GM23338 (cell line): ENCODE measurements around the gene PHACTR2. TPM values are rescaled to one million over a fixed set of nuclear protein-coding genes. Genes with fewer than 3 reads are reported as not detected.

Experiments
- ATAC-seq: fragments of 200-7000 bp; cut with Tn5 transposase; 3 replicates; pipeline ENCODE4 v1.9.1; 2020
- DNase-seq: peaks from one replicate; pipeline ENCODE4 v3.0.0-alpha.2; 2015; ENCODE audit warnings: low spot score
- H2AFZ ChIP-seq: fragments of 200-600 bp; sonication (generic); 2 replicates; pipeline ENCODE4 v1.8.0; 2016; ENCODE audit warnings: antibody characterized with exemption, mild to moderate bottlenecking, moderate library complexity
- H3F3A ChIP-seq: fragments of 200-600 bp; sonication (generic); replicated peaks from 2 replicates; pipeline ENCODE4 v1.8.0; 2017; ENCODE audit warnings: antibody characterized with exemption, mixed run types, low read depth
- H3K27ac ChIP-seq: fragments of 200-600 bp; sonication (generic); 2 replicates; pipeline ENCODE4 v1.6.1; 2016; ENCODE audit warnings: low read depth
- H3K27me3 ChIP-seq: fragments of 200-600 bp; sonication (generic); 2 replicates; pipeline ENCODE4 v1.8.0; 2016; ENCODE audit warnings: mild to moderate bottlenecking, mixed run types, moderate library complexity; ENCODE audit not compliant: insufficient read depth
- H3K36me3 ChIP-seq: fragments of 200-600 bp; sonication (generic); 2 replicates; pipeline ENCODE4 v1.8.0; 2016; ENCODE audit warnings: mild to moderate bottlenecking; ENCODE audit not compliant: insufficient read depth
- H3K4me1 ChIP-seq: fragments of 200-600 bp; sonication (generic); 2 replicates; pipeline ENCODE4 v1.8.0; 2016; ENCODE audit warnings: mild to moderate bottlenecking, moderate library complexity; ENCODE audit not compliant: insufficient read depth
- H3K4me2 ChIP-seq: fragments of 200-600 bp; sonication (generic); 2 replicates; pipeline ENCODE4 v1.7.1; 2017; ENCODE audit warnings: mixed run types
- H3K4me3 ChIP-seq: fragments of 200-600 bp; sonication (generic); 2 replicates; pipeline ENCODE4 v1.6.1; 2016; ENCODE audit warnings: mixed run types
- H3K79me2 ChIP-seq: fragments of 200-600 bp; sonication (generic); replicated peaks from 2 replicates; pipeline ENCODE4 v1.8.0; 2017; ENCODE audit warnings: mild to moderate bottlenecking; ENCODE audit not compliant: insufficient read depth
- H3K9me2 ChIP-seq: fragments of 200-600 bp; sonication (generic); 2 replicates; pipeline ENCODE4 v1.8.0; 2017; ENCODE audit not compliant: insufficient read depth
- H4K20me1 ChIP-seq: fragments of 200-600 bp; sonication (generic); replicated peaks from 2 replicates; pipeline ENCODE4 v1.8.0; 2017; ENCODE audit warnings: mild to moderate bottlenecking; ENCODE audit not compliant: insufficient read depth
- H3K27ac Mint-ChIP-seq: 2 replicates; pipeline ENCODE4 v1.8.0; 2020; ENCODE audit warnings: inconsistent platforms, mild to moderate bottlenecking, moderate library complexity, mixed read lengths
- H3K27me3 Mint-ChIP-seq: 3 replicates; pipeline ENCODE4 v1.8.0; 2022; ENCODE audit warnings: low read depth, mild to moderate bottlenecking, moderate library complexity, mixed read lengths, inconsistent platforms; ENCODE audit not compliant: insufficient read depth, poor library complexity
- H3K36me3 Mint-ChIP-seq: 3 replicates; pipeline ENCODE4 v1.8.0; 2021; ENCODE audit warnings: low read depth, mild to moderate bottlenecking, inconsistent platforms, moderate library complexity, mixed read lengths
- H3K4me1 Mint-ChIP-seq: 3 replicates; pipeline ENCODE4 v1.8.0; 2020; ENCODE audit warnings: mild to moderate bottlenecking, inconsistent platforms, mixed read lengths
- H3K4me3 Mint-ChIP-seq: 3 replicates; pipeline ENCODE4 v1.8.0; 2021; ENCODE audit warnings: moderate library complexity, mild to moderate bottlenecking, inconsistent platforms, mixed read lengths
- H3K9me3 Mint-ChIP-seq: 3 replicates; pipeline ENCODE4 v1.8.0; 2020; ENCODE audit warnings: moderate library complexity, mild to moderate bottlenecking, inconsistent platforms, mixed read lengths
- CREB1 ChIP-seq: fragments of 250-450 bp; sonication (Bioruptor Pico); IDR thresholded peaks from 2 replicates; pipeline ENCODE4 v1.5.0; 2020; ENCODE audit warnings: low read depth, mild to moderate bottlenecking, moderate library complexity
- EZH2 ChIP-seq: fragments of 200-600 bp; sonication (generic); IDR thresholded peaks from one replicate; pipeline ENCODE4 v1.8.0; 2017; ENCODE audit warnings: antibody characterized with exemption, mild to moderate bottlenecking, low read depth; ENCODE audit not compliant: unreplicated experiment
- EZH2phosphoT487 ChIP-seq: fragments of 200-600 bp; sonication (generic); IDR thresholded peaks from one replicate; pipeline ENCODE4 v1.8.1; 2018; ENCODE audit warnings: antibody characterized with exemption; ENCODE audit not compliant: unreplicated experiment
- JUNB ChIP-seq: IDR thresholded peaks from one replicate; pipeline ENCODE4 v1.6.1; 2016; ENCODE audit warnings: antibody characterized with exemption; ENCODE audit not compliant: unreplicated experiment
- NANOG ChIP-seq: IDR thresholded peaks from 2 replicates; pipeline ENCODE4 v1.6.1; 2016; ENCODE audit warnings: antibody characterized with exemption, borderline replicate concordance
- POLR2AphosphoS5 ChIP-seq: IDR thresholded peaks from 2 replicates; pipeline ENCODE4 v1.6.1; 2016; ENCODE audit warnings: antibody characterized with exemption, low read depth
- STAT1 ChIP-seq: IDR thresholded peaks from one replicate; pipeline ENCODE4 v1.6.1; 2016; ENCODE audit warnings: antibody characterized with exemption; ENCODE audit not compliant: unreplicated experiment
- ZNF114 ChIP-seq: fragments of 250-450 bp; sonication (Bioruptor Pico); IDR thresholded peaks from 2 replicates; pipeline ENCODE4 v1.5.0; 2020; ENCODE audit warnings: mild to moderate bottlenecking, moderate library complexity
- ZNF331 ChIP-seq: fragments of 250-450 bp; sonication (Bioruptor Pico); IDR thresholded peaks from 2 replicates; pipeline ENCODE4 v1.5.0; 2020; ENCODE audit warnings: low read depth, mild to moderate bottlenecking, moderate library complexity
- polyA plus RNA-seq: library from polyadenylated mRNA; unstranded; fragments of >200 nt; fragmentation: Nextera tagmentation; extraction: Ambion mirVana; gene quantifications from 2 replicates; pipeline ENCODE4 v1.2.1, GENCODE V29; 2016
- total RNA-seq: library from RNA; depleted of rRNA; stranded (reverse); fragments of >200 nt; shearing (Covaris generic); gene quantifications from 2 replicates; pipeline ENCODE4 v1.2.3, GENCODE V29; 2014
- TF ChIP-seq, protein P1 (sequence below): IDR thresholded peaks from one replicate; pipeline ENCODE4 v1.6.1; 2018; ENCODE audit warnings: antibody characterized with exemption; ENCODE audit not compliant: unreplicated experiment
- TF ChIP-seq, protein P2 (sequence below), 2 experiments: fragments of 200-600 bp in 1 of 2; sonication (generic) in 1 of 2; conservative IDR thresholded peaks; 2 replicates each; pipeline versions ENCODE4 v1.5.1 to v1.6.1; 2016 to 2017; ENCODE audit warnings: antibody characterized with exemption in 2 of 2, low read depth in 2 of 2, mild to moderate bottlenecking in 2 of 2, moderate library complexity in 1 of 2
- TF ChIP-seq, protein P3 (sequence below): fragments of 250-450 bp; sonication (Bioruptor Pico); IDR thresholded peaks from 2 replicates; pipeline ENCODE4 v1.5.0; 2020; ENCODE audit warnings: mild to moderate bottlenecking, moderate library complexity
- TF ChIP-seq, protein P4 (sequence below): IDR thresholded peaks from 2 replicates; pipeline ENCODE4 v1.6.1; 2016; ENCODE audit warnings: antibody characterized with exemption

The PHACTR2 gene
- total and polyA plus RNA-seq, 2 experiments from 2014 or later = 67.7 to 105 TPM

DNA sequence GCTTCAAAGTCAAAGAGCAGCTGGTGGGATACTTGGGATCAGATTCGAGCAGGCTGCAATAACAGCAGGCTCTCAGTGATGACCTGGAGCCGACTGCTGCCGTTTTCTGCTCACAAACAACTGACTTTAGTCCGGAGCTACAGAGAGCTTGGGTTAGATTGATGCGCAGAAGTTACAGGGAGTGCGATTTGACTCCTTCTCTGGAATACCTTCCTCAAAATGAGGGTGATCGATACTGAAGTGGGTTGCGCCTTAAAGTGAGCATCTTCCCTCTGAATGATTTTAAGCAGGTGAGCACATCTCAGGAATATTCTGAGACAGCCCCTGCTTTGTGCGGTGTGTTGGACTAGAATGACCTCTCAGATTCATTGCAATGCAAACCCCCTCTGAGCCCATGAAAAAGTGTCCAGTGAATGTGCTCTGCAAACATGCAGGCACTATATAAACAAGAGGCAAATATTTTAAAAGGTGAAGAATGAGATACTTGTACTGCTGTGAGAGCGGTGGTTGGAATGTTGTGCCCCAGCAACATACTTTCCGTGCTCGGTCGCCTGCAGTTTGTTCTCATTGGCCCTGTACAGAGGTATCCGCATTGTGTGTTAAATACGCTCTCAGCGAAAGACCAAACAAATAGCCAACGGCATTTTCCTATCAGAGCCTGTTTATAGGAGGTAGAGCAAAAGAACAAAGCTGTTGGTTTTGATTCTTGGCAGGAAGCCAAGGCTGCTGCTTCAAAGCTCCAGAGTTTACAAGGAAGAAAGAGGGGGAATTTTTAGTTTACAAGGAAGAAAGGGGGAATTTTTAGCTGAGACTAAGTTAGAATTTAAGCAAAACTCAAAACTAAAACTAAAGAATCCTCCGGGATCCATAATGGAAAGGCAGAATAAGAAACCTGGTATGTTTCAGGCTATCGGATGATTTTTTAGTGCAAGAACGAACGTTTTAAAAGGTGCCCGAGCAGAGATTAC is 67.7 kb downstream of the PHACTR2 start:
- Histone ChIP-seq H4K20me1 (no peaks in the 10 kb centered on the region), H3K9me2 (no peaks in the 10 kb centered on the region), H3K36me3 (no peaks in the 10 kb centered on the region), H3K27ac (peak overlapping the region; percentile 93), H3K4me2 (peak overlapping the region; percentile 51), H3K79me2 (peaks cover 24% of the 10 kb centered on the region), H2AFZ (no peak overlapping the region), H3K27me3 (no peaks in the 10 kb centered on the region), H3F3A (0 out of 2 replicates have a peak, but pooled peaks cover 2% of the 10 kb centered on the region), H3K4me3 (no peak overlapping the region; the same call in 1 of the 2 replicates), H3K4me1 (peaks cover 74% of the 10 kb centered on the region)
- H3K27me3 Mint-ChIP-seq = peaks cover 5% of the 10 kb centered on the region
- H3K4me1 Mint-ChIP-seq = peaks cover 71% of the 10 kb centered on the region
- H3K9me3 Mint-ChIP-seq = no peaks in the 10 kb centered on the region; the same call in 2 of the 3 replicates
- ATAC-seq (peak; percentile 39), DNase-seq (peak; percentile 72)
- 0 out of 3 replicates have a peak overlapping the region, but pooled peaks have one; percentile 15 for H3K4me3 Mint-ChIP-seq
- peak overlapping the region; percentile 94 for H3K27ac Mint-ChIP-seq
- TF ChIP-seq, protein P1, sequence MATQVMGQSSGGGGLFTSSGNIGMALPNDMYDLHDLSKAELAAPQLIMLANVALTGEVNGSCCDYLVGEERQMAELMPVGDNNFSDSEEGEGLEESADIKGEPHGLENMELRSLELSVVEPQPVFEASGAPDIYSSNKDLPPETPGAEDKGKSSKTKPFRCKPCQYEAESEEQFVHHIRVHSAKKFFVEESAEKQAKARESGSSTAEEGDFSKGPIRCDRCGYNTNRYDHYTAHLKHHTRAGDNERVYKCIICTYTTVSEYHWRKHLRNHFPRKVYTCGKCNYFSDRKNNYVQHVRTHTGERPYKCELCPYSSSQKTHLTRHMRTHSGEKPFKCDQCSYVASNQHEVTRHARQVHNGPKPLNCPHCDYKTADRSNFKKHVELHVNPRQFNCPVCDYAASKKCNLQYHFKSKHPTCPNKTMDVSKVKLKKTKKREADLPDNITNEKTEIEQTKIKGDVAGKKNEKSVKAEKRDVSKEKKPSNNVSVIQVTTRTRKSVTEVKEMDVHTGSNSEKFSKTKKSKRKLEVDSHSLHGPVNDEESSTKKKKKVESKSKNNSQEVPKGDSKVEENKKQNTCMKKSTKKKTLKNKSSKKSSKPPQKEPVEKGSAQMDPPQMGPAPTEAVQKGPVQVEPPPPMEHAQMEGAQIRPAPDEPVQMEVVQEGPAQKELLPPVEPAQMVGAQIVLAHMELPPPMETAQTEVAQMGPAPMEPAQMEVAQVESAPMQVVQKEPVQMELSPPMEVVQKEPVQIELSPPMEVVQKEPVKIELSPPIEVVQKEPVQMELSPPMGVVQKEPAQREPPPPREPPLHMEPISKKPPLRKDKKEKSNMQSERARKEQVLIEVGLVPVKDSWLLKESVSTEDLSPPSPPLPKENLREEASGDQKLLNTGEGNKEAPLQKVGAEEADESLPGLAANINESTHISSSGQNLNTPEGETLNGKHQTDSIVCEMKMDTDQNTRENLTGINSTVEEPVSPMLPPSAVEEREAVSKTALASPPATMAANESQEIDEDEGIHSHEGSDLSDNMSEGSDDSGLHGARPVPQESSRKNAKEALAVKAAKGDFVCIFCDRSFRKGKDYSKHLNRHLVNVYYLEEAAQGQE = no peak
- no peak for TF ChIP-seq NANOG
- TF ChIP-seq ZNF331 (CRISPR knock-in tag) = no peak
- no peak for TF ChIP-seq ZNF114 (CRISPR knock-in tag)
- TF ChIP-seq STAT1 = no peak
- TF ChIP-seq POLR2AphosphoS5 = no peak
- TF ChIP-seq, protein P2, sequence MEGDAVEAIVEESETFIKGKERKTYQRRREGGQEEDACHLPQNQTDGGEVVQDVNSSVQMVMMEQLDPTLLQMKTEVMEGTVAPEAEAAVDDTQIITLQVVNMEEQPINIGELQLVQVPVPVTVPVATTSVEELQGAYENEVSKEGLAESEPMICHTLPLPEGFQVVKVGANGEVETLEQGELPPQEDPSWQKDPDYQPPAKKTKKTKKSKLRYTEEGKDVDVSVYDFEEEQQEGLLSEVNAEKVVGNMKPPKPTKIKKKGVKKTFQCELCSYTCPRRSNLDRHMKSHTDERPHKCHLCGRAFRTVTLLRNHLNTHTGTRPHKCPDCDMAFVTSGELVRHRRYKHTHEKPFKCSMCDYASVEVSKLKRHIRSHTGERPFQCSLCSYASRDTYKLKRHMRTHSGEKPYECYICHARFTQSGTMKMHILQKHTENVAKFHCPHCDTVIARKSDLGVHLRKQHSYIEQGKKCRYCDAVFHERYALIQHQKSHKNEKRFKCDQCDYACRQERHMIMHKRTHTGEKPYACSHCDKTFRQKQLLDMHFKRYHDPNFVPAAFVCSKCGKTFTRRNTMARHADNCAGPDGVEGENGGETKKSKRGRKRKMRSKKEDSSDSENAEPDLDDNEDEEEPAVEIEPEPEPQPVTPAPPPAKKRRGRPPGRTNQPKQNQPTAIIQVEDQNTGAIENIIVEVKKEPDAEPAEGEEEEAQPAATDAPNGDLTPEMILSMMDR (conservative IDR thresholded peaks at IDR 0.05; ENCODE audit: low read depth in 2 of 2) = no peak
- TF ChIP-seq EZH2phosphoT487 = no peak
- TF ChIP-seq EZH2 = no peak
- no peak for TF ChIP-seq CREB1 (CRISPR knock-in tag)
- TF ChIP-seq, protein P3, sequence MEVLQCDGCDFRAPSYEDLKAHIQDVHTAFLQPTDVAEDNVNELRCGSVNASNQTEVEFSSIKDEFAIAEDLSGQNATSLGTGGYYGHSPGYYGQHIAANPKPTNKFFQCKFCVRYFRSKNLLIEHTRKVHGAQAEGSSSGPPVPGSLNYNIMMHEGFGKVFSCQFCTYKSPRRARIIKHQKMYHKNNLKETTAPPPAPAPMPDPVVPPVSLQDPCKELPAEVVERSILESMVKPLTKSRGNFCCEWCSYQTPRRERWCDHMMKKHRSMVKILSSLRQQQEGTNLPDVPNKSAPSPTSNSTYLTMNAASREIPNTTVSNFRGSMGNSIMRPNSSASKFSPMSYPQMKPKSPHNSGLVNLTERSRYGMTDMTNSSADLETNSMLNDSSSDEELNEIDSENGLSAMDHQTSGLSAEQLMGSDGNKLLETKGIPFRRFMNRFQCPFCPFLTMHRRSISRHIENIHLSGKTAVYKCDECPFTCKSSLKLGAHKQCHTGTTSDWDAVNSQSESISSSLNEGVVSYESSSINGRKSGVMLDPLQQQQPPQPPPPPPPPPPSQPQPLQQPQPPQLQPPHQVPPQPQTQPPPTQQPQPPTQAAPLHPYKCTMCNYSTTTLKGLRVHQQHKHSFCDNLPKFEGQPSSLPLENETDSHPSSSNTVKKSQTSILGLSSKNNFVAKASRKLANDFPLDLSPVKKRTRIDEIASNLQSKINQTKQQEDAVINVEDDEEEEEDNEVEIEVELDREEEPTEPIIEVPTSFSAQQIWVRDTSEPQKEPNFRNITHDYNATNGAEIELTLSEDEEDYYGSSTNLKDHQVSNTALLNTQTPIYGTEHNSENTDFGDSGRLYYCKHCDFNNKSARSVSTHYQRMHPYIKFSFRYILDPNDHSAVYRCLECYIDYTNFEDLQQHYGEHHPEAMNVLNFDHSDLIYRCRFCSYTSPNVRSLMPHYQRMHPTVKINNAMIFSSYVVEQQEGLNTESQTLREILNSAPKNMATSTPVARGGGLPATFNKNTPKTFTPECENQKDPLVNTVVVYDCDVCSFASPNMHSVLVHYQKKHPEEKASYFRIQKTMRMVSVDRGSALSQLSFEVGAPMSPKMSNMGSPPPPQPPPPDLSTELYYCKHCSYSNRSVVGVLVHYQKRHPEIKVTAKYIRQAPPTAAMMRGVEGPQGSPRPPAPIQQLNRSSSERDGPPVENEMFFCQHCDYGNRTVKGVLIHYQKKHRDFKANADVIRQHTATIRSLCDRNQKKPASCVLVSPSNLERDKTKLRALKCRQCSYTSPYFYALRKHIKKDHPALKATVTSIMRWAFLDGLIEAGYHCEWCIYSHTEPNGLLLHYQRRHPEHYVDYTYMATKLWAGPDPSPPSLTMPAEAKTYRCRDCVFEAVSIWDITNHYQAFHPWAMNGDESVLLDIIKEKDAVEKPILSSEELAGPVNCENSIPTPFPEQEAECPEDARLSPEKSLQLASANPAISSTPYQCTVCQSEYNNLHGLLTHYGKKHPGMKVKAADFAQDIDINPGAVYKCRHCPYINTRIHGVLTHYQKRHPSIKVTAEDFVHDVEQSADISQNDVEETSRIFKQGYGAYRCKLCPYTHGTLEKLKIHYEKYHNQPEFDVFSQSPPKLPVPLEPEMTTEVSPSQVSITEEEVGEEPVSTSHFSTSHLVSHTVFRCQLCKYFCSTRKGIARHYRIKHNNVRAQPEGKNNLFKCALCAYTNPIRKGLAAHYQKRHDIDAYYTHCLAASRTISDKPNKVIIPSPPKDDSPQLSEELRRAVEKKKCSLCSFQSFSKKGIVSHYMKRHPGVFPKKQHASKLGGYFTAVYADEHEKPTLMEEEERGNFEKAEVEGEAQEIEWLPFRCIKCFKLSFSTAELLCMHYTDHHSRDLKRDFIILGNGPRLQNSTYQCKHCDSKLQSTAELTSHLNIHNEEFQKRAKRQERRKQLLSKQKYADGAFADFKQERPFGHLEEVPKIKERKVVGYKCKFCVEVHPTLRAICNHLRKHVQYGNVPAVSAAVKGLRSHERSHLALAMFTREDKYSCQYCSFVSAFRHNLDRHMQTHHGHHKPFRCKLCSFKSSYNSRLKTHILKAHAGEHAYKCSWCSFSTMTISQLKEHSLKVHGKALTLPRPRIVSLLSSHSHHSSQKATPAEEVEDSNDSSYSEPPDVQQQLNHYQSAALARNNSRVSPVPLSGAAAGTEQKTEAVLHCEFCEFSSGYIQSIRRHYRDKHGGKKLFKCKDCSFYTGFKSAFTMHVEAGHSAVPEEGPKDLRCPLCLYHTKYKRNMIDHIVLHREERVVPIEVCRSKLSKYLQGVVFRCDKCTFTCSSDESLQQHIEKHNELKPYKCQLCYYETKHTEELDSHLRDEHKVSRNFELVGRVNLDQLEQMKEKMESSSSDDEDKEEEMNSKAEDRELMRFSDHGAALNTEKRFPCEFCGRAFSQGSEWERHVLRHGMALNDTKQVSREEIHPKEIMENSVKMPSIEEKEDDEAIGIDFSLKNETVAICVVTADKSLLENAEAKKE (CRISPR knock-in tag) = no peak
- no peak for TF ChIP-seq JUNB
- TF ChIP-seq, protein P4, sequence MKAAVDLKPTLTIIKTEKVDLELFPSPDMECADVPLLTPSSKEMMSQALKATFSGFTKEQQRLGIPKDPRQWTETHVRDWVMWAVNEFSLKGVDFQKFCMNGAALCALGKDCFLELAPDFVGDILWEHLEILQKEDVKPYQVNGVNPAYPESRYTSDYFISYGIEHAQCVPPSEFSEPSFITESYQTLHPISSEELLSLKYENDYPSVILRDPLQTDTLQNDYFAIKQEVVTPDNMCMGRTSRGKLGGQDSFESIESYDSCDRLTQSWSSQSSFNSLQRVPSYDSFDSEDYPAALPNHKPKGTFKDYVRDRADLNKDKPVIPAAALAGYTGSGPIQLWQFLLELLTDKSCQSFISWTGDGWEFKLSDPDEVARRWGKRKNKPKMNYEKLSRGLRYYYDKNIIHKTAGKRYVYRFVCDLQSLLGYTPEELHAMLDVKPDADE = no peak
- H3K36me3 Mint-ChIP-seq = peaks cover 2% of the 10 kb centered on the region; the same call in 2 of the 3 replicates
